ENCODE results near the gene VMAC. TPM values are rescaled to one million over a fixed set of nuclear protein-coding genes. Genes with fewer than 3 reads are reported as not detected.
A peak's percentile ranks its signal among the peaks of the same experiment; 100 is the strongest.

VMAC gene
- total RNA-seq, 1 donor from 2014 or later, result 12.3 TPM

DNA sequence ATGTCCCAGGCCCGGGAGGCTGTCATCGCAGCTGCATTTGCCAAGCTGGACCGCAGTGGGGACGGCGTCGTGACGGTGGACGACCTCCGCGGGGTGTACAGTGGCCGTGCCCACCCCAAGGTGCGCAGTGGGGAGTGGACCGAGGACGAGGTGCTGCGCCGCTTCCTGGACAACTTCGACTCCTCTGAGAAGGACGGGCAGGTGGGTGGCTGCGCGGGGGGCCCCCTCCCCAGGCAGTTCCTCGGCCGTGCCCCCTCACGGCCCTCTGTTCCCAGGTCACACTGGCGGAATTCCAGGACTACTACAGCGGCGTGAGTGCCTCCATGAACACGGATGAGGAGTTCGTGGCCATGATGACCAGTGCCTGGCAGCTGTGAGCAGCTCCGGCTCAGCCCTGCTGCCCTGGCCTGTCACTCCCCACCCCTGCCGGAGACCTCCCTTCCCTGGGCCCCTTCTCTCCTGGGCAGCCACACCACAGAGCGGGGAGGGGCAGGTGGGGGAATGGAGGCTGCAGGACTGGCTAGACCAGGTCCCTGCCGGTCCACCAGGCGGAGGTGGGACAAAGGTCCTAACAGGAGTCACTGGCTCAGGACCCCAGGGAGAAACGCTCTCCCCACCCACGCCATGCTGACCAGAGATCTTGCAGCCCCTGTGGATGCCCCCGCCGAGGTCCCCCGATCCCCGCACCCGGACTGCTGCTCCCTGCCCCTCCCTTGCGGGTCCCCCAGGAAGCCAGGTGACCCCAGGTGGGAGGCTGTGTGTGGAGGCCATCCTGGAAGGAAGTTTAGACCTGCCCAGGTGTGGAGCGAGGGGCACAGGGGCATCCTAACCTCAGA, 10.5 kb downstream of the VMAC start:
- Mint-ChIP-seq H3K4me3 (no peak overlapping the region), H3K9me3 (no peaks in the 10 kb centered on the region), H3K27ac (no peak overlapping the region), H3K4me1 (peaks cover 17% of the 10 kb centered on the region), H3K36me3 (peaks cover 3% of the 10 kb centered on the region), H3K27me3 (ENCODE audit: low read depth) (no peaks in the 10 kb centered on the region)
- no peak for DNase-seq (ENCODE audit: low spot score in 2 of 2, unreplicated experiment in 2 of 2)
- no peak for TF ChIP-seq CTCF (IDR thresholded peaks at IDR 0.05; ENCODE audit: unreplicated experiment)

DNA sequence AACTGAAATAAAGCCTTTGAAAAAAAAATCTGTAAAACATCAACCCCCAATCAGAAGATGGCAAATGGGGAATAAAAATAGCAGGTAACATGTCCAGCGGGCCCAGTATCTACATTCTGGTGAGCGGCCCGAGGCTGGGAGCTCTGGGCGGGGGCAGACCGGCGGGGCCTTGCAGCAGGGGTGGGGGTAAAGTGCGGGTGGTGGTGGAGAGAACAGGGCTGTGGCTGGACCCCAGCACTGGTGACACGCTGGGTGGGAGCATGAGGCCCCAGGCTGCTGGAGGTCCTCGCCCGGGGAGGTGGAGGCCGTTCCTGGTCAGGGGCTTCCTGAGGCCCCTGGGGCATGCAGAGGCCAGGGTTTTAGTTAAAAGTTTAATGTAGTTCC, 11.1 kb downstream of the VMAC start:
- TF ChIP-seq CTCF (IDR thresholded peaks at IDR 0.05; ENCODE audit: unreplicated experiment), result no peak
- no peak for DNase-seq (ENCODE audit: low spot score in 2 of 2, unreplicated experiment in 2 of 2)
- peaks cover 17% of the 10 kb centered on the region for H3K4me1 Mint-ChIP-seq
- H3K27ac Mint-ChIP-seq, result peak overlapping the region; percentile 75
- no peaks in the 10 kb centered on the region for H3K27me3 Mint-ChIP-seq (ENCODE audit: low read depth)
- peak overlapping the region; percentile 10 for H3K4me3 Mint-ChIP-seq
- no peaks in the 10 kb centered on the region for H3K9me3 Mint-ChIP-seq
- H3K36me3 Mint-ChIP-seq, result peaks cover 3% of the 10 kb centered on the region

GRCh38 chr19:5916181-5916708, 11.6 kb downstream of the VMAC start:
- TF ChIP-seq CTCF (IDR thresholded peaks at IDR 0.05; ENCODE audit: unreplicated experiment), result no peak
- Mint-ChIP-seq H3K27ac (peak overlapping the region; percentile 75), H3K9me3 (no peaks in the 10 kb centered on the region), H3K4me1 (peaks cover 17% of the 10 kb centered on the region), H3K4me3 (no peak overlapping the region), H3K36me3 (peaks cover 3% of the 10 kb centered on the region), H3K27me3 (ENCODE audit: low read depth) (no peaks in the 10 kb centered on the region)
- DNase-seq (ENCODE audit: low spot score in 2 of 2, unreplicated experiment in 2 of 2), result no peak

DNA sequence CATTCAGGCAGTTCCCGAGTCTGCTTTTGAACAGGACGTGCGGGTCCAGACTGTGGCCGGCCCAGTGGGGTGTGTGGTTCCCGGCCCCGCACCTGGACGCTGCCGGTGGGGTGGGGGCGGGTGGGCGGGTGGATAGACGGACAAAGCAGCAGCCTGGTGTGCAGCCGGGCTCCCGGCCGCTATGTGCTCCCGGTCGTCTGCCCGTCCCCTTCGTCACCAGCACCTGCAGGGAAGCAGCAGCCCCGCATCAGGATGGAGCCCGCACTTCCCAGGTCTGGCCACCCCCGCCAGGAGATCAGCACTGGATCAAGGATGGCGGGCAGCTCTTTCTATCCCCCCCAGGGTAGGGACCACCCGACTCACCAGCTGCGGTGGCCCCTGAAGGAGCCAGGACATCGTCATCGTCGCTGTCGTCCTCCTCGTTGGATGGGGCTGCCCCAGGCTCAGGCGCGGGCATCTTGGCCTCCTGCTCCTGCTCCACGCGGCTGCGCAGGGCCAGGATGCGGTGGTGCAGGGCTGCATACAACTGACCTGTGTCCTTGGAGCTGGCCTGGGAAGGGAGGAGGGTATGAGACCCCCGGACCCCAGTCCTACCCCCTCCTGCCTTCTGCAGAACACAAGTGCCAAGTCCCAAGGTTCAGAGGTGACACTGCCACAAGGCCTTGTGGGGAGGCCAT, 12.9 kb downstream of the VMAC start:
- Mint-ChIP-seq H3K4me3 (no peak overlapping the region), H3K9me3 (no peaks in the 10 kb centered on the region), H3K4me1 (peaks cover 17% of the 10 kb centered on the region), H3K36me3 (peaks cover 3% of the 10 kb centered on the region), H3K27ac (no peak overlapping the region), H3K27me3 (ENCODE audit: low read depth) (no peaks in the 10 kb centered on the region)
- no peak for DNase-seq (ENCODE audit: low spot score in 2 of 2, unreplicated experiment in 2 of 2)
- no peak for TF ChIP-seq CTCF (IDR thresholded peaks at IDR 0.05; ENCODE audit: unreplicated experiment)

GRCh38 chr19:5918463-5919079, 13.9 kb downstream of the VMAC start:
- TF ChIP-seq CTCF (IDR thresholded peaks at IDR 0.05; ENCODE audit: unreplicated experiment), result no peak
- H3K4me3 Mint-ChIP-seq, result no peak overlapping the region

More at GRCh38 chr19:5918463-5919079, 13.9 kb downstream of the VMAC start:
- H3K36me3 Mint-ChIP-seq, result peaks cover 10% of the 10 kb centered on the region
- no peak for DNase-seq (ENCODE audit: low spot score in 2 of 2, unreplicated experiment in 2 of 2)
- peaks cover 17% of the 10 kb centered on the region for H3K4me1 Mint-ChIP-seq
- H3K27me3 Mint-ChIP-seq (ENCODE audit: low read depth), result no peaks in the 10 kb centered on the region
- no peak overlapping the region for H3K27ac Mint-ChIP-seq
- no peaks in the 10 kb centered on the region for H3K9me3 Mint-ChIP-seq
